Nephron (organoid): ENCODE measurements around the gene GAS7.

Experiments
- H3K27ac Mint-ChIP-seq, 3 experiments: 2 replicates each; pipeline ENCODE4 v1.8.0; 2020; ENCODE audit warnings: mixed read lengths in 3 of 3, mild to moderate bottlenecking in 2 of 3, moderate library complexity in 1 of 3
- H3K27me3 Mint-ChIP-seq: 2 replicates; pipeline ENCODE4 v1.8.0; 2021; ENCODE audit warnings: low read depth, mild to moderate bottlenecking, moderate library complexity, mixed read lengths
- H3K36me3 Mint-ChIP-seq: 2 replicates; pipeline ENCODE4 v1.8.0; 2020; ENCODE audit warnings: low read depth, mixed read lengths
- H3K4me1 Mint-ChIP-seq: 2 replicates; pipeline ENCODE4 v1.8.0; 2020; ENCODE audit warnings: mixed read lengths
- H3K4me3 Mint-ChIP-seq, 3 experiments: 2 replicates each; pipeline ENCODE4 v1.8.0; 2020; ENCODE audit warnings: mild to moderate bottlenecking in 3 of 3, mixed read lengths in 3 of 3, moderate library complexity in 2 of 3
- H3K9me3 Mint-ChIP-seq: 2 replicates; pipeline ENCODE4 v1.8.0; 2020; ENCODE audit warnings: mixed read lengths
- CTCF ChIP-seq, 3 experiments: fragments of 200-600 bp; sonication (generic); IDR thresholded peaks; one replicate each; pipeline ENCODE4 v1.5.0; 2021; ENCODE audit warnings: antibody characterized with exemption in 3 of 3; ENCODE audit not compliant: unreplicated experiment in 3 of 3

Gene GAS7

GRCh38 chr17:10169290-10169689 is 29.1 kb downstream of the GAS7 start:
- peaks cover 4% of the 10 kb centered on the region for H3K9me3 Mint-ChIP-seq
- no peak for TF ChIP-seq CTCF (IDR thresholded peaks at IDR 0.05; ENCODE audit: unreplicated experiment in 3 of 3)
- H3K36me3 Mint-ChIP-seq = peaks cover 4% of the 10 kb centered on the region
- H3K27ac Mint-ChIP-seq = no peak overlapping the region
- peaks cover 30% of the 10 kb centered on the region for H3K4me1 Mint-ChIP-seq
- H3K27me3 Mint-ChIP-seq = peaks cover 24% of the 10 kb centered on the region
- no peak overlapping the region for H3K4me3 Mint-ChIP-seq

GRCh38 chr17:10166176-10166935 is 32.0 kb downstream of the GAS7 start:
- no peak for TF ChIP-seq CTCF (IDR thresholded peaks at IDR 0.05; ENCODE audit: unreplicated experiment in 3 of 3)
- Mint-ChIP-seq H3K27ac (no peak overlapping the region), H3K36me3 (no peaks in the 10 kb centered on the region), H3K27me3 (peaks cover 20% of the 10 kb centered on the region), H3K4me3 (no peak overlapping the region), H3K4me1 (peaks cover 28% of the 10 kb centered on the region), H3K9me3 (no peaks in the 10 kb centered on the region)

GRCh38 chr17:10162096-10162495 is 36.3 kb downstream of the GAS7 start:
- TF ChIP-seq CTCF (IDR thresholded peaks at IDR 0.05; ENCODE audit: unreplicated experiment in 3 of 3) = no peak
- H3K4me3 Mint-ChIP-seq = peak overlapping the region in 1 of 3 experiments; percentile 56
- no peaks in the 10 kb centered on the region for H3K36me3 Mint-ChIP-seq
- H3K27me3 Mint-ChIP-seq = peaks cover 10% of the 10 kb centered on the region
- H3K27ac Mint-ChIP-seq = peak overlapping the region in 2 of 3 experiments; percentile 36 to 81
- peaks cover 29% of the 10 kb centered on the region for H3K4me1 Mint-ChIP-seq
- H3K9me3 Mint-ChIP-seq = no peaks in the 10 kb centered on the region

- peaks cover 15% of the 10 kb centered on the region for H3K27me3 Mint-ChIP-seq
- no peak for TF ChIP-seq CTCF (IDR thresholded peaks at IDR 0.05; ENCODE audit: unreplicated experiment in 3 of 3)
- no peaks in the 10 kb centered on the region for H3K9me3 Mint-ChIP-seq
- peak overlapping the region in 1 of 3 experiments; percentile 49 for H3K27ac Mint-ChIP-seq
- H3K36me3 Mint-ChIP-seq = no peaks in the 10 kb centered on the region
- peaks cover 33% of the 10 kb centered on the region for H3K4me1 Mint-ChIP-seq
- no peak overlapping the region for H3K4me3 Mint-ChIP-seq
Measured at GRCh38 chr17:10161386-10161785, 37.0 kb downstream of the GAS7 start.

- TF ChIP-seq CTCF (IDR thresholded peaks at IDR 0.05; ENCODE audit: unreplicated experiment in 3 of 3) = no peak
- peaks cover 20% of the 10 kb centered on the region for H3K27me3 Mint-ChIP-seq
- H3K9me3 Mint-ChIP-seq = no peaks in the 10 kb centered on the region
- no peaks in the 10 kb centered on the region for H3K36me3 Mint-ChIP-seq
- H3K4me3 Mint-ChIP-seq = no peak overlapping the region
- H3K4me1 Mint-ChIP-seq = peaks cover 33% of the 10 kb centered on the region
- peak overlapping the region; percentile 10 to 29 (median 12) for H3K27ac Mint-ChIP-seq
Measured at GRCh38 chr17:10156948-10157607, 41.3 kb downstream of the GAS7 start.
